H9 (cell line): ENCODE measurements around the gene CHRDL1. TPM values are rescaled to one million over a fixed set of nuclear protein-coding genes. Genes with fewer than 3 reads are reported as not detected.
"Not testable (repeated sequence)": the region's sequence is repeated elsewhere in the genome, so short reads cannot be mapped to it uniquely, and the experiment has no call there.

Experiments
- DNase-seq: peaks from one replicate; pipeline ENCODE4 v3.0.0-alpha.2; 2017
- H2AFZ ChIP-seq: one replicate; pipeline ENCODE4 v1.6.1; 2013; ENCODE audit warnings: mild to moderate bottlenecking, low read length, control low read depth, moderate library complexity
- H2AK5ac ChIP-seq: 2 replicates; pipeline ENCODE4 v1.6.1; 2013; ENCODE audit warnings: low read length, control low read depth, mixed read lengths; ENCODE audit not compliant: insufficient read length
- H2BK120ac ChIP-seq: one replicate; pipeline ENCODE4 v1.6.1; 2013; ENCODE audit warnings: low read depth, mild to moderate bottlenecking, low read length, control low read depth, inconsistent platforms; ENCODE audit not compliant: poor library complexity, severe bottlenecking
- H2BK12ac ChIP-seq: 2 replicates; pipeline ENCODE4 v1.6.1; 2013; ENCODE audit warnings: low read length, control low read depth, mixed read lengths, low read depth; ENCODE audit not compliant: insufficient read length
- H2BK15ac ChIP-seq: 2 replicates; pipeline ENCODE4 v1.6.1; 2013; ENCODE audit warnings: low read depth, low read length, control low read depth
- H2BK20ac ChIP-seq: one replicate; pipeline ENCODE4 v1.6.1; 2013; ENCODE audit warnings: low read depth, mild to moderate bottlenecking, low read length, control low read depth, inconsistent platforms; ENCODE audit not compliant: poor library complexity, severe bottlenecking
- H2BK5ac ChIP-seq: 2 replicates; pipeline ENCODE4 v1.6.1; 2013; ENCODE audit warnings: low read length, control low read depth, mixed read lengths; ENCODE audit not compliant: insufficient read length
- H3K14ac ChIP-seq: 2 replicates; pipeline ENCODE4 v1.6.1; 2013; ENCODE audit warnings: low read length, control low read depth; ENCODE audit not compliant: insufficient read depth
- H3K18ac ChIP-seq: 2 replicates; pipeline ENCODE4 v1.6.1; 2013; ENCODE audit warnings: low read depth, mild to moderate bottlenecking, mixed read lengths, low read length, control low read depth; ENCODE audit not compliant: insufficient read length
- H3K23ac ChIP-seq: 2 replicates; pipeline ENCODE4 v1.6.1; 2013; ENCODE audit warnings: low read length, control low read depth, mixed read lengths, low read depth; ENCODE audit not compliant: insufficient read length
- H3K23me2 ChIP-seq: 2 replicates; pipeline ENCODE4 v1.6.1; 2013; ENCODE audit warnings: low read depth, mild to moderate bottlenecking, mixed read lengths, low read length, control low read depth; ENCODE audit not compliant: insufficient read length, poor library complexity, severe bottlenecking
- H3K27ac ChIP-seq: 2 replicates; pipeline ENCODE4 v1.5.1; 2013; ENCODE audit warnings: low read length, control low read depth, mixed read lengths, low read depth; ENCODE audit not compliant: insufficient read length
- H3K27me3 ChIP-seq: 2 replicates; pipeline ENCODE4 v1.6.1; 2013; ENCODE audit warnings: low read length, control low read depth, inconsistent platforms; ENCODE audit not compliant: insufficient read depth
- H3K4ac ChIP-seq: 2 replicates; pipeline ENCODE4 v1.6.1; 2013; ENCODE audit warnings: low read depth, mild to moderate bottlenecking, control low read depth, inconsistent platforms, low read length, moderate library complexity
- H3K4me1 ChIP-seq: 2 replicates; pipeline ENCODE4 v1.6.1; 2013; ENCODE audit warnings: low read length, control low read depth, inconsistent platforms; ENCODE audit not compliant: insufficient read depth
- H3K4me2 ChIP-seq: 2 replicates; pipeline ENCODE4 v1.6.1; 2013; ENCODE audit warnings: low read length, control low read depth, mixed read lengths; ENCODE audit not compliant: insufficient read length, insufficient read depth
- H3K56ac ChIP-seq: 2 replicates; pipeline ENCODE4 v1.6.1; 2013; ENCODE audit warnings: low read depth, mild to moderate bottlenecking, mixed read lengths, low read length, control low read depth; ENCODE audit not compliant: insufficient read length
- H3K79me1 ChIP-seq: 2 replicates; pipeline ENCODE4 v1.6.1; 2013; ENCODE audit warnings: low read depth, mild to moderate bottlenecking, moderate library complexity, low read length, control low read depth, inconsistent platforms; ENCODE audit not compliant: insufficient read depth, poor library complexity, severe bottlenecking
- H3K79me2 ChIP-seq: 2 replicates; pipeline ENCODE4 v1.6.1; 2013; ENCODE audit warnings: low read length, control low read depth, inconsistent platforms; ENCODE audit not compliant: insufficient read depth
- H3K9ac ChIP-seq: 2 replicates; pipeline ENCODE4 v1.6.1; 2013; ENCODE audit warnings: low read length, control low read depth, mixed read lengths; ENCODE audit not compliant: insufficient read length; ENCODE audit errors: extremely low read depth
- H3K9me3 ChIP-seq: one replicate; pipeline ENCODE4 v1.6.1; 2013; ENCODE audit warnings: low read depth, low read length, inconsistent platforms; ENCODE audit not compliant: control insufficient read depth
- H3T11ph ChIP-seq: one replicate; pipeline ENCODE4 v1.6.1; 2013; ENCODE audit warnings: mild to moderate bottlenecking, low read length, control low read depth, inconsistent platforms
- H4K20me1 ChIP-seq: one replicate; pipeline ENCODE4 v1.6.1; 2013; ENCODE audit not compliant: control insufficient read depth, insufficient read length, insufficient read depth
- H4K5ac ChIP-seq: 2 replicates; pipeline ENCODE4 v1.6.1; 2013; ENCODE audit warnings: low read depth, mild to moderate bottlenecking, mixed read lengths, low read length, control low read depth; ENCODE audit not compliant: insufficient read length
- H4K8ac ChIP-seq: replicated peaks from 2 replicates; pipeline ENCODE4 v1.6.1; 2013; ENCODE audit warnings: low read length, control low read depth, mixed read lengths, low read depth; ENCODE audit not compliant: insufficient read length
- H4K91ac ChIP-seq: 2 replicates; pipeline ENCODE4 v1.6.1; 2013; ENCODE audit warnings: low read depth, mild to moderate bottlenecking, moderate library complexity, mixed read lengths, low read length, control low read depth; ENCODE audit not compliant: insufficient read length
- H3K27ac Mint-ChIP-seq, 3 experiments: 2 replicates in 2 of 3; 3 replicates in 1 of 3; pipeline ENCODE4 v1.8.0; 2020 to 2021; ENCODE audit warnings: mixed read lengths in 3 of 3, mild to moderate bottlenecking in 1 of 3, moderate library complexity in 1 of 3
- H3K27me3 Mint-ChIP-seq: 2 replicates; pipeline ENCODE4 v1.8.0; 2021; ENCODE audit warnings: low read depth, mild to moderate bottlenecking, moderate library complexity, mixed read lengths
- H3K36me3 Mint-ChIP-seq, 3 experiments: 2 replicates in 2 of 3; 3 replicates in 1 of 3; pipeline ENCODE4 v1.8.0; 2020 to 2021; ENCODE audit warnings: low read depth in 3 of 3, mixed read lengths in 3 of 3; ENCODE audit not compliant: insufficient read depth in 1 of 3
- H3K4me1 Mint-ChIP-seq, 2 experiments: 2 replicates each; pipeline ENCODE4 v1.8.0; 2020; ENCODE audit warnings: mixed read lengths in 2 of 2
- H3K4me3 Mint-ChIP-seq, 2 experiments: 2 replicates in 1 of 2; 3 replicates in 1 of 2; pipeline ENCODE4 v1.8.0; 2020 to 2021; ENCODE audit warnings: mild to moderate bottlenecking in 2 of 2, mixed read lengths in 2 of 2, moderate library complexity in 1 of 2
- H3K9me3 Mint-ChIP-seq, 2 experiments: 2 replicates in 1 of 2; 3 replicates in 1 of 2; pipeline ENCODE4 v1.8.0; 2020; ENCODE audit warnings: mild to moderate bottlenecking in 2 of 2, mixed read lengths in 2 of 2, moderate library complexity in 1 of 2
- WGBS: extraction: QIAGEN DNeasy Blood & Tissue Kit; methylation state at CpG from one replicate; pipeline ENCODE4 v1.1.7; 2013; ENCODE audit warnings: missing lambda C conversion rate, low lambda C conversion rate, mixed read lengths; ENCODE audit not compliant: insufficient read length; ENCODE audit errors: extremely low coverage; 5-methylcytosine and 5-hydroxymethylcytosine counted together
- total RNA-seq: library from RNA; stranded (reverse); gene quantifications from 2 replicates; pipeline ENCODE4 v1.2.1, GENCODE V29; 2021
- TF ChIP-seq, protein P1 (sequence below): fragments of 200-600 bp; sonication (generic); conservative IDR thresholded peaks from 3 replicates; pipeline ENCODE4 v1.8.0; 2021; ENCODE audit warnings: antibody characterized with exemption, mild to moderate bottlenecking

The CHRDL1 gene
- total RNA-seq, 1 experiment from 2014 or later: 11.8 TPM

DNA sequence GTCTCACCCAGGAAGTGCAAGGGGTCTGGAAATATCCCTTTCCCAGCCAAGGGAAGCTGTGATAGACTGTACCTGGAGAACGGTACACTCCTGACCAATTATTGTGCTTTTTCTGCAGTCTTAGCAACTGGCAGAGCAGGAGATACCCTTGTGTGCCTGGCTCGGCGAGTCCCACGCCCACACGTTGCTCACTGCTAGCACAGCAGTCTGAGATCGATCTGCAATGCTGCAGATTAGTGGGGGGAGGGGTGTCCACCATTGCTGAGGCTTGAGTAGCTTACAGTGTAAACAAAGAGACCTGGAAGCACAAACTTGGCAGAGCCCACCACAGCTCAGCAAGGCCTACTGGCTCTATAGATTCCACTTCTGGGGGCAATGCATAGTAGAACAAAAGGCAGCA is 138.5 kb downstream of the CHRDL1 start:
- Histone ChIP-seq H2BK20ac (no peak overlapping the region), H4K5ac (no peak overlapping the region), H2BK12ac (no peak overlapping the region), H3K14ac (no peak overlapping the region), H3K9me3 (no peaks in the 10 kb centered on the region), H2BK120ac (no peak overlapping the region), H3K4ac (no peak overlapping the region), H2BK5ac (no peak overlapping the region), H3K23ac (no peak overlapping the region), H4K20me1 (no peaks in the 10 kb centered on the region), H2BK15ac (no peak overlapping the region), H2AFZ (no peak overlapping the region), H3K23me2 (no peaks in the 10 kb centered on the region), H3K79me2 (no peaks in the 10 kb centered on the region), H3K9ac (no peak overlapping the region), H3K4me2 (no peak overlapping the region), H4K91ac (no peak overlapping the region), H4K8ac (no peak overlapping the region), H3K18ac (no peak overlapping the region), H3K27ac (no peak overlapping the region), H3K27me3 (no peaks in the 10 kb centered on the region), H3K56ac (no peak overlapping the region), H3T11ph (no peak overlapping the region), H2AK5ac (no peak overlapping the region), H3K4me1 (no peaks in the 10 kb centered on the region; the same call in 1 of the 2 replicates), H3K79me1 (no peaks in the 10 kb centered on the region)
- Mint-ChIP-seq H3K4me3 (no peak overlapping the region), H3K27ac (0 out of 7 replicates have a peak overlapping the region, but pooled peaks of 1 of the 3 experiments have one; percentile 88), H3K4me1 (peaks cover 5 to 9% of the 10 kb centered on the region in 2 experiments), H3K9me3 (peaks cover 4 to 10% of the 10 kb centered on the region in 2 experiments), H3K27me3 (peaks cover 2% of the 10 kb centered on the region; the same call in 1 of the 2 replicates), H3K36me3 (peaks cover 0 to 3% (median 0%) of the 10 kb centered on the region in 3 experiments; a peak in 4 of 7 replicates)
- TF ChIP-seq, protein P1, sequence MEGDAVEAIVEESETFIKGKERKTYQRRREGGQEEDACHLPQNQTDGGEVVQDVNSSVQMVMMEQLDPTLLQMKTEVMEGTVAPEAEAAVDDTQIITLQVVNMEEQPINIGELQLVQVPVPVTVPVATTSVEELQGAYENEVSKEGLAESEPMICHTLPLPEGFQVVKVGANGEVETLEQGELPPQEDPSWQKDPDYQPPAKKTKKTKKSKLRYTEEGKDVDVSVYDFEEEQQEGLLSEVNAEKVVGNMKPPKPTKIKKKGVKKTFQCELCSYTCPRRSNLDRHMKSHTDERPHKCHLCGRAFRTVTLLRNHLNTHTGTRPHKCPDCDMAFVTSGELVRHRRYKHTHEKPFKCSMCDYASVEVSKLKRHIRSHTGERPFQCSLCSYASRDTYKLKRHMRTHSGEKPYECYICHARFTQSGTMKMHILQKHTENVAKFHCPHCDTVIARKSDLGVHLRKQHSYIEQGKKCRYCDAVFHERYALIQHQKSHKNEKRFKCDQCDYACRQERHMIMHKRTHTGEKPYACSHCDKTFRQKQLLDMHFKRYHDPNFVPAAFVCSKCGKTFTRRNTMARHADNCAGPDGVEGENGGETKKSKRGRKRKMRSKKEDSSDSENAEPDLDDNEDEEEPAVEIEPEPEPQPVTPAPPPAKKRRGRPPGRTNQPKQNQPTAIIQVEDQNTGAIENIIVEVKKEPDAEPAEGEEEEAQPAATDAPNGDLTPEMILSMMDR: no peak
- no peak for DNase-seq
- no CpG with 5 or more reads among the region's 6 CpGs for WGBS

DNA sequence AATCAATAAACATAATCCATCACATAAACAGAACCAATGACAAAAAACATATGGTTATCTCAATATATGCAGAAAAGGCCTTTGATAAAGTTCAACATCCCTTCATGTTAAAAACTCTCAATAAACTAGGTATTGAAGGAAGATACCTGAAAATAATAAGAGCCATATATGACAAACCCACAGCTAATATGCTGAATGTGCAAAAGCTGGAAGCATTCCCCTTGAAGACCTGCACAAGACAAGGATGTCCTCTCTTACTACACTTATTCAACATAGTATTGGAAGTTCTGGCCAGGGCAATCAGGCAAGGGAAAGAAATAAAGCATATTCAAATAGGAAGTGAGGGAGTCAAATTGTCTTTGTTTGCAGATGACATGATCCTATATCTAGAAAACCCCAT is 141.3 kb downstream of the CHRDL1 start:
- H3K27me3 ChIP-seq, H3K4me2 ChIP-seq, H2BK15ac ChIP-seq, H2BK5ac ChIP-seq, H2BK12ac ChIP-seq, H3K9ac ChIP-seq, H3K4me1 Mint-ChIP-seq, H2BK20ac ChIP-seq, H3K23ac ChIP-seq, H3K4ac ChIP-seq, H3K4me3 Mint-ChIP-seq, H2AFZ ChIP-seq, H3K9me3 ChIP-seq, H4K91ac ChIP-seq, H4K5ac ChIP-seq, H3K14ac ChIP-seq, H2BK120ac ChIP-seq, H3K4me1 ChIP-seq, H3K27me3 Mint-ChIP-seq, H3K79me1 ChIP-seq, H3K56ac ChIP-seq, H3K27ac Mint-ChIP-seq, H3K18ac ChIP-seq, H3K36me3 Mint-ChIP-seq, DNase-seq, H4K8ac ChIP-seq, H3K27ac ChIP-seq, H4K20me1 ChIP-seq, H3K79me2 ChIP-seq, H2AK5ac ChIP-seq, H3K23me2 ChIP-seq, H3K9me3 Mint-ChIP-seq, H3T11ph ChIP-seq: not testable (repeated sequence)
